ENCODE data around the gene TADA2B. TPM values are rescaled to one million over a fixed set of nuclear protein-coding genes. Genes with fewer than 3 reads are reported as not detected.

Gene TADA2B
- total RNA-seq, 1 donor from 2014 or later: 23.2 TPM

GRCh38 chr4:7055111-7055989, 12.2 kb downstream of the TADA2B start:
- Histone ChIP-seq H3K9me3 (no peaks in the 10 kb centered on the region), H3K4me3 (no peak overlapping the region), H3K4me1 (peaks cover 21% of the 10 kb centered on the region), H3K27me3 (no peaks in the 10 kb centered on the region), H3K27ac (no peak overlapping the region), H3K36me3 (peaks cover 58% of the 10 kb centered on the region)
- TF ChIP-seq, protein P1, sequence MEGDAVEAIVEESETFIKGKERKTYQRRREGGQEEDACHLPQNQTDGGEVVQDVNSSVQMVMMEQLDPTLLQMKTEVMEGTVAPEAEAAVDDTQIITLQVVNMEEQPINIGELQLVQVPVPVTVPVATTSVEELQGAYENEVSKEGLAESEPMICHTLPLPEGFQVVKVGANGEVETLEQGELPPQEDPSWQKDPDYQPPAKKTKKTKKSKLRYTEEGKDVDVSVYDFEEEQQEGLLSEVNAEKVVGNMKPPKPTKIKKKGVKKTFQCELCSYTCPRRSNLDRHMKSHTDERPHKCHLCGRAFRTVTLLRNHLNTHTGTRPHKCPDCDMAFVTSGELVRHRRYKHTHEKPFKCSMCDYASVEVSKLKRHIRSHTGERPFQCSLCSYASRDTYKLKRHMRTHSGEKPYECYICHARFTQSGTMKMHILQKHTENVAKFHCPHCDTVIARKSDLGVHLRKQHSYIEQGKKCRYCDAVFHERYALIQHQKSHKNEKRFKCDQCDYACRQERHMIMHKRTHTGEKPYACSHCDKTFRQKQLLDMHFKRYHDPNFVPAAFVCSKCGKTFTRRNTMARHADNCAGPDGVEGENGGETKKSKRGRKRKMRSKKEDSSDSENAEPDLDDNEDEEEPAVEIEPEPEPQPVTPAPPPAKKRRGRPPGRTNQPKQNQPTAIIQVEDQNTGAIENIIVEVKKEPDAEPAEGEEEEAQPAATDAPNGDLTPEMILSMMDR (IDR thresholded peaks at IDR 0.05): no peak
- intact Hi-C loops (cut with DNase I): no loop called here
- ATAC-seq (no peak), DNase-seq (no peak)

DNA sequence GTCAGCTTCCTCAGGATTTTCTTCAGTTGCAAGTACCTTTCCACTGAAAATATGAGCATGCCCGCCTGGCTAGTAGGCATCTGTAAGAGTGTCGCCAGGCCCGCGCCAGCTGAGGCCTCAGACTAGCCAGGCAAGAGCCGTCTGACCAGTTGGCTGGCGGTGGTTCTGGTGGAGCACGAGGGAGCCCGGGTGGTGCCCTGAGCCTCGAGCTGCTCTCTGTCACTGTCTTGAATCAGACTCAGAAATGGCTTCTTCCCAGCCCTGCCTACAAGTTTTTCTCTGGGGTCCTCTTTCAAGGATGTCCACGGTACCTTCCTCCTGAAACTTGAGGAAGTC, 12.8 kb downstream of the TADA2B start:
- intact Hi-C loops (cut with DNase I): no loop called here
- peaks cover 64% of the 10 kb centered on the region for H3K36me3 ChIP-seq
- peaks cover 21% of the 10 kb centered on the region for H3K4me1 ChIP-seq
- H3K4me3 ChIP-seq: no peak overlapping the region
- H3K9me3 ChIP-seq: no peaks in the 10 kb centered on the region
- no peaks in the 10 kb centered on the region for H3K27me3 ChIP-seq
- DNase-seq (no peak), ATAC-seq (no peak)
- H3K27ac ChIP-seq: no peak overlapping the region
- TF ChIP-seq, protein P1 (IDR thresholded peaks at IDR 0.05): no peak

DNA sequence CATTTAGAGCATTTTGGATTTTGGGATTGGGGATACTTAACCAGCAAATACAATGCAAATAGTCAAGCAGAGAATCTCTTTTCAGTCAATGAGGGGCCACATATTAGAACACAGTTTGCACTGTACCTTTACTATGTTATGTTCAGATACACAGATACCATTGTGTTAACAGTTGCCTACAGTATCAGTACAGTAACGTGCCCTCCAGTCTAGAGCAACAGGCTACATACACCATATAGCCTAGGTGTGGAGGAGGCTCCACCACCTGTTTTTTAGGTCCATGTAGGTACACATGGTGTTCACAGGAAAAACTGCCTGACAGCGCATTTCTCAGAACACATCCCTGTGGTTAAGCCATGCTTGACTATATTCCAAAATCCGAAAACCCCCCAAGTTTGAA, 15.6 kb downstream of the TADA2B start:
- Histone ChIP-seq H3K36me3 (peaks cover 92% of the 10 kb centered on the region), H3K4me3 (no peak overlapping the region), H3K27ac (no peak overlapping the region), H3K27me3 (no peaks in the 10 kb centered on the region), H3K4me1 (no peaks in the 10 kb centered on the region), H3K9me3 (no peaks in the 10 kb centered on the region)
- DNase-seq (no peak), ATAC-seq (no peak)
- TF ChIP-seq, protein P1 (IDR thresholded peaks at IDR 0.05): no peak
- intact Hi-C loops (cut with DNase I): no loop called here

DNA sequence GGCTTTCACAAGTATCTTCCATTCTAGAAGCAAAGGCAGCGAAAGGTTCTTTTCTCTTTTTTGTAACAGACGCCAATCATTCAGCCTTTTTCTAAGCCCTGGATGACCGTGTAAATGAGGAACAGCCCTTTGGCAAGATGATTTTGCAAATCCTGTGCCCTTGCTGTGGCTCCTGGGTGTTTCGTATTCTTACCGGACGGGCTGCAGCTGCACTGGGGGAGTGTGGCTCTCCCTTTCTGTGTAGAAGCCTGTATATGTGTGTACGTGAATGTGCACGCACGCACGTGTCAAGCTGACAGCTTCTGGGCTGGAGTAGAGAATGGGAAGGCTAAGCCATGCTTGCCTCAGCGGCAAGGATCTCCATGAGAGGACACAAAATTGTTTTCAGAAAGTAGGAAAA, 16.5 kb downstream of the TADA2B start:
- Histone ChIP-seq H3K9me3 (no peaks in the 10 kb centered on the region), H3K27ac (no peak overlapping the region), H3K4me3 (no peak overlapping the region), H3K27me3 (no peaks in the 10 kb centered on the region), H3K4me1 (no peaks in the 10 kb centered on the region), H3K36me3 (peaks cover 90% of the 10 kb centered on the region)
- ATAC-seq (peak; percentile 73), DNase-seq (no peak)
- intact Hi-C loops (cut with DNase I): no loop called here
- TF ChIP-seq, protein P1 (IDR thresholded peaks at IDR 0.05): no peak

- TF ChIP-seq, protein P1 (IDR thresholded peaks at IDR 0.05): no peak
- DNase-seq: no peak
- H3K36me3 ChIP-seq: peaks cover 88% of the 10 kb centered on the region
These were observed 17.4 kb downstream of the TADA2B start for GRCh38 chr4:7060346-7061150.

More at GRCh38 chr4:7060346-7061150, 17.4 kb downstream of the TADA2B start:
- Histone ChIP-seq H3K27ac (no peak overlapping the region), H3K4me1 (peaks cover 2% of the 10 kb centered on the region), H3K9me3 (no peaks in the 10 kb centered on the region), H3K27me3 (no peaks in the 10 kb centered on the region), H3K4me3 (no peak overlapping the region)
- intact Hi-C loops (cut with DNase I): no loop called here
- ATAC-seq: peak; percentile 29
